K562 (cell line): ENCODE data around the gene MAML3. TPM values are rescaled to one million over a fixed set of nuclear protein-coding genes. Genes with fewer than 3 reads are reported as not detected.

Source experiments
- ATAC-seq: fragments of 200-7000 bp; cut with Tn5 transposase; 3 replicates; pipeline ENCODE4 v1.9.1; 2020; ENCODE audit warnings: moderate library complexity
- BruUV-seq: library from RNA; stranded (reverse); fragments of 400-500 nt; replicated peaks from 2 replicates; lab custom pipeline; 2021; lab: Mats Ljungman, UMichigan
- CTCF ChIA-PET: fragments of 300-600 bp; formaldehyde crosslinking; extraction: SDS; loops from one replicate; lab custom pipeline; 2021; ENCODE audit warnings: low intra/inter-chr PET ratio; lab: Yijun Ruan, JAX
- POLR2A ChIA-PET: fragments of 300-600, 350-650 bp; sonication (Branson Sonifier 250); formaldehyde crosslinking; extraction: SDS; loops from one replicate; lab custom pipeline; 2021; ENCODE audit warnings: antibody characterized with exemption, inconsistent platforms; lab: Yijun Ruan, JAX
- DNase-seq, 4 experiments: peaks; one replicate each; pipeline versions ENCODE4 v3.0.0 to v3.0.0-alpha.2; 2011 to 2018; ENCODE audit warnings: low spot score in 3 of 4, mixed read lengths in 3 of 4; ENCODE audit errors: extremely low read depth in 1 of 4
- FAIRE-seq: peaks from 2 replicates; lab custom pipeline; 2011; peaks lifted over from hg19 to GRCh38; lab: Jason Lieb, UNC
- H2AFZ ChIP-seq: 2 replicates; pipeline ENCODE4 v1.6.0; 2011; ENCODE audit warnings: low read depth, low read length, control low read depth, inconsistent platforms
- H3K27ac ChIP-seq: fragments of 200-600 bp; 3 replicates; pipeline ENCODE4 v1.8.0; 2011; ENCODE audit warnings: low read depth, mild to moderate bottlenecking, control low read depth, inconsistent platforms, low read length, moderate library complexity, mixed read lengths; ENCODE audit errors: extremely low read depth
- H3K27me3 ChIP-seq, 2 experiments: fragments of 300-600 bp in 1 of 2; 2 replicates in 1 of 2; 3 replicates in 1 of 2; pipeline versions ENCODE4 v1.6.0 to v1.8.0; 2011; ENCODE audit warnings: inconsistent platforms in 2 of 2, low read length in 2 of 2, mild to moderate bottlenecking in 1 of 2, mixed read lengths in 1 of 2, moderate library complexity in 1 of 2; ENCODE audit not compliant: control insufficient read depth in 2 of 2, insufficient read depth in 2 of 2
- H3K36me3 ChIP-seq: fragments of 300-600 bp; 3 replicates; pipeline ENCODE4 v1.8.0; 2011; ENCODE audit warnings: mild to moderate bottlenecking, low read length, inconsistent platforms; ENCODE audit not compliant: control insufficient read depth, insufficient read depth
- H3K4me1 ChIP-seq, 2 experiments: fragments of 200-600 bp in 1 of 2; replicated peaks in 1 of 2; 2 replicates in 1 of 2; 3 replicates in 1 of 2; pipeline versions ENCODE4 v1.5.1 to v1.8.0; 2011; ENCODE audit warnings: inconsistent platforms in 2 of 2, low read length in 2 of 2, mild to moderate bottlenecking in 1 of 2, mixed read lengths in 1 of 2, moderate library complexity in 1 of 2; ENCODE audit not compliant: control insufficient read depth in 2 of 2, insufficient read depth in 2 of 2
- H3K4me2 ChIP-seq: 2 replicates; pipeline ENCODE4 v1.6.1; 2011; ENCODE audit warnings: low read length, control low read depth, inconsistent platforms, mixed read lengths; ENCODE audit not compliant: insufficient read depth
- H3K4me3 ChIP-seq: fragments of 200-600 bp; sonication (generic), shearing (Covaris generic); 2 replicates; pipeline ENCODE4 v1.5.1; 2016; ENCODE audit warnings: control low read depth, inconsistent platforms
- H3K79me2 ChIP-seq: fragments of 200-600 bp; 3 replicates; pipeline ENCODE4 v1.8.0; 2011; ENCODE audit warnings: low read length, inconsistent platforms; ENCODE audit not compliant: control insufficient read depth, insufficient read depth
- H3K9ac ChIP-seq, 2 experiments: 2 replicates each; pipeline versions ENCODE4 v1.6.0 to v1.6.1; 2011; ENCODE audit warnings: low read depth in 2 of 2, low read length in 2 of 2, control low read depth in 1 of 2, inconsistent platforms in 1 of 2, mild to moderate bottlenecking in 1 of 2, mixed read lengths in 1 of 2; ENCODE audit not compliant: insufficient read depth in 1 of 2
- H3K9me1 ChIP-seq: one replicate; pipeline ENCODE4 v1.6.0; 2011; ENCODE audit warnings: inconsistent platforms, mild to moderate bottlenecking, low read length, moderate library complexity; ENCODE audit not compliant: control insufficient read depth, insufficient read depth
- H3K9me3 ChIP-seq: replicated peaks from 2 replicates; pipeline ENCODE4 v1.5.1; 2011; ENCODE audit warnings: low read depth, low read length, inconsistent platforms; ENCODE audit not compliant: control insufficient read depth, insufficient read depth
- H4K20me1 ChIP-seq: replicated peaks from 2 replicates; pipeline ENCODE4 v1.6.1; 2011; ENCODE audit warnings: low read length, inconsistent platforms, mixed read lengths; ENCODE audit not compliant: control insufficient read depth, insufficient read depth
- CTBP1 ChIP-seq: fragments of 450-650 bp; IDR thresholded peaks from 2 replicates; pipeline ENCODE4 v1.6.1; 2016; ENCODE audit warnings: borderline replicate concordance
- FOS ChIP-seq: IDR thresholded peaks from 3 replicates; pipeline ENCODE4 v1.6.1; 2011; ENCODE audit not compliant: insufficient read length; ENCODE audit errors: extremely low read depth
- LEF1 ChIP-seq: fragments of 450-650 bp; IDR thresholded peaks from 2 replicates; pipeline ENCODE4 v1.6.1; 2016; ENCODE audit warnings: mild to moderate bottlenecking
- MXI1 ChIP-seq: IDR thresholded peaks from 2 replicates; pipeline ENCODE4 v1.6.1; 2011; ENCODE audit warnings: low read depth, mild to moderate bottlenecking, improper control_type of control experiment, low read length
- NFE2 ChIP-seq: IDR thresholded peaks from 2 replicates; pipeline ENCODE4 v1.6.1; 2014; ENCODE audit warnings: antibody characterized with exemption, low read depth
- POLR2AphosphoS5 ChIP-seq: IDR thresholded peaks from 2 replicates; pipeline ENCODE4 v1.6.1; 2011; ENCODE audit warnings: mild to moderate bottlenecking, low read depth, low read length, moderate library complexity; ENCODE audit not compliant: control insufficient read depth, insufficient read depth
- PRMT5 ChIP-seq: sonication (generic); formaldehyde crosslinking; IDR thresholded peaks from 2 replicates; pipeline ENCODE4 v1.5.0; 2020; ENCODE audit warnings: missing genetic modification reagents
- RFX1 ChIP-seq: fragments of 450-650 bp; IDR thresholded peaks from 2 replicates; pipeline ENCODE4 v1.6.1; 2016; ENCODE audit warnings: mild to moderate bottlenecking, moderate library complexity
- SMARCA4 ChIP-seq: fragments of 450-650 bp; IDR thresholded peaks from 2 replicates; pipeline ENCODE4 v1.6.1; 2016
- SP2 ChIP-seq: IDR thresholded peaks from 2 replicates; pipeline ENCODE4 v1.6.1; 2011; ENCODE audit warnings: mild to moderate bottlenecking, low read depth, low read length, moderate library complexity; ENCODE audit not compliant: poor library complexity, severe bottlenecking; ENCODE audit errors: extremely low read depth
- TBL1XR1 ChIP-seq, 2 experiments: IDR thresholded peaks; 2 replicates each; pipeline ENCODE4 v1.6.1; 2012; ENCODE audit warnings: improper control_type of control experiment in 2 of 2, low read length in 2 of 2, mild to moderate bottlenecking in 1 of 2
- ZNF766 ChIP-seq: fragments of 200-800 bp; sonication (Bioruptor generic); conservative IDR thresholded peaks from 2 replicates; pipeline ENCODE4 v1.6.1; 2016; ENCODE audit warnings: missing genetic modification characterization, missing compliant biosample characterization
- in situ Hi-C: fragments of 300-500 bp; cut with MboI; formaldehyde crosslinking; loops from 4 replicates; pipeline ENCODE4 v1.15.0; 2018; ENCODE audit warnings: inconsistent platforms, mixed read lengths
- intact Hi-C: fragments of 100-400 bp; cut with micrococcal nuclease; formaldehyde crosslinking; loops from 2 replicates; pipeline ENCODE4 v1.14.2; 2022
- polyA plus RNA-seq, 8 experiments: library from polyadenylated mRNA; depleted of rRNA in 4 of 8; stranded (reverse) in 5 of 8; unstranded in 3 of 8; fragments of >200 nt; fragmentation: Nextera tagmentation in 2 of 8; fragmentation: Illumina TruSeq in 1 of 8; extraction: Ambion mirVana in 2 of 8; extraction: Trizol in 1 of 8; gene quantifications; 2 replicates each; pipeline versions ENCODE4 v1.2.1 to v1.2.3, GENCODE V29; 2011 to 2014; ENCODE audit warnings: inconsistent platforms in 1 of 8, missing spikeins in 1 of 8
- total RNA-seq, 7 experiments: library from RNA; depleted of rRNA in 6 of 7; stranded (reverse); fragments of >200 nt in 6 of 7; fragmentation: Illumina TruSeq in 2 of 7; extraction: Trizol in 2 of 7; gene quantifications; 2 replicates each; pipeline versions ENCODE4 v1.2.1 to v1.2.3, GENCODE V29; 2011 to 2021; ENCODE audit warnings: low replicate concordance in 1 of 7
- TF ChIP-seq, protein P1 (sequence below): sonication (generic); formaldehyde crosslinking; IDR thresholded peaks from 2 replicates; pipeline ENCODE4 v1.8.0; 2023; ENCODE audit warnings: mild to moderate bottlenecking, missing genetic modification reagents
- TF ChIP-seq, protein P2 (sequence below): sonication (generic); formaldehyde crosslinking; IDR thresholded peaks from 2 replicates; pipeline ENCODE4 v1.8.0; 2023; ENCODE audit warnings: missing genetic modification reagents, mild to moderate bottlenecking, borderline replicate concordance

MAML3 gene
- total and polyA plus RNA-seq, 9 of the 15 experiments (the other 6 are each of a cell fraction or from before 2014, with no cell fraction given): 0.01 to 0.55 (median 0.25) TPM

GRCh38 chr4:139907001-139907809, 246.8 kb downstream of the MAML3 start:
- H3K27me3 ChIP-seq: peaks cover under 1 to 6% of the 10 kb centered on the region in 2 experiments; a peak in 4 of 5 replicates
- FAIRE-seq: no peak
- DNase-seq: no peak
- ChIA-PET POLR2A (interaction anchor here (0.8 kb wide), 1 partner anchor 14 kb away, joined by 3 read pairs; no protein-coding TSS in a partner anchor), CTCF (no interaction called here)
- H3K9me3 ChIP-seq: 0 out of 2 replicates have a peak, but pooled peaks cover 1% of the 10 kb centered on the region
- no peak overlapping the region for H3K27ac ChIP-seq
- no peaks in the 10 kb centered on the region for H3K4me1 ChIP-seq
- no peak overlapping the region for H2AFZ ChIP-seq
- no peaks in the 10 kb centered on the region for H3K36me3 ChIP-seq
- H3K79me2 ChIP-seq: no peaks in the 10 kb centered on the region
- no TSS peak for BruUV-seq
- no peak overlapping the region for H3K9ac ChIP-seq
- H3K4me2 ChIP-seq: no peak overlapping the region
- no peak overlapping the region for H3K4me3 ChIP-seq
- intact Hi-C loops: no loop called here
- no peaks in the 10 kb centered on the region for H3K9me1 ChIP-seq
- in situ Hi-C loops: no loop called here
- no peaks in the 10 kb centered on the region for H4K20me1 ChIP-seq
- no peak for ATAC-seq
- TF ChIP-seq, protein P1, sequence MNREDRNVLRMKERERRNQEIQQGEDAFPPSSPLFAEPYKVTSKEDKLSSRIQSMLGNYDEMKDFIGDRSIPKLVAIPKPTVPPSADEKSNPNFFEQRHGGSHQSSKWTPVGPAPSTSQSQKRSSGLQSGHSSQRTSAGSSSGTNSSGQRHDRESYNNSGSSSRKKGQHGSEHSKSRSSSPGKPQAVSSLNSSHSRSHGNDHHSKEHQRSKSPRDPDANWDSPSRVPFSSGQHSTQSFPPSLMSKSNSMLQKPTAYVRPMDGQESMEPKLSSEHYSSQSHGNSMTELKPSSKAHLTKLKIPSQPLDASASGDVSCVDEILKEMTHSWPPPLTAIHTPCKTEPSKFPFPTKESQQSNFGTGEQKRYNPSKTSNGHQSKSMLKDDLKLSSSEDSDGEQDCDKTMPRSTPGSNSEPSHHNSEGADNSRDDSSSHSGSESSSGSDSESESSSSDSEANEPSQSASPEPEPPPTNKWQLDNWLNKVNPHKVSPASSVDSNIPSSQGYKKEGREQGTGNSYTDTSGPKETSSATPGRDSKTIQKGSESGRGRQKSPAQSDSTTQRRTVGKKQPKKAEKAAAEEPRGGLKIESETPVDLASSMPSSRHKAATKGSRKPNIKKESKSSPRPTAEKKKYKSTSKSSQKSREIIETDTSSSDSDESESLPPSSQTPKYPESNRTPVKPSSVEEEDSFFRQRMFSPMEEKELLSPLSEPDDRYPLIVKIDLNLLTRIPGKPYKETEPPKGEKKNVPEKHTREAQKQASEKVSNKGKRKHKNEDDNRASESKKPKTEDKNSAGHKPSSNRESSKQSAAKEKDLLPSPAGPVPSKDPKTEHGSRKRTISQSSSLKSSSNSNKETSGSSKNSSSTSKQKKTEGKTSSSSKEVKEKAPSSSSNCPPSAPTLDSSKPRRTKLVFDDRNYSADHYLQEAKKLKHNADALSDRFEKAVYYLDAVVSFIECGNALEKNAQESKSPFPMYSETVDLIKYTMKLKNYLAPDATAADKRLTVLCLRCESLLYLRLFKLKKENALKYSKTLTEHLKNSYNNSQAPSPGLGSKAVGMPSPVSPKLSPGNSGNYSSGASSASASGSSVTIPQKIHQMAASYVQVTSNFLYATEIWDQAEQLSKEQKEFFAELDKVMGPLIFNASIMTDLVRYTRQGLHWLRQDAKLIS (CRISPR knock-in tag): no peak
- TF ChIP-seq SP2 (no peak), PRMT5 (CRISPR knock-in tag) (no peak), LEF1 (no peak), POLR2AphosphoS5 (no peak), SMARCA4 (no peak), TBL1XR1 (IDR thresholded peaks at IDR 0.05; ENCODE audit: low read length in 2 of 2) (no peak), MXI1 (no peak), NFE2 (no peak), RFX1 (no peak), ZNF766 (no peak), FOS (no peak), CTBP1 (no peak)
- TF ChIP-seq, protein P2, sequence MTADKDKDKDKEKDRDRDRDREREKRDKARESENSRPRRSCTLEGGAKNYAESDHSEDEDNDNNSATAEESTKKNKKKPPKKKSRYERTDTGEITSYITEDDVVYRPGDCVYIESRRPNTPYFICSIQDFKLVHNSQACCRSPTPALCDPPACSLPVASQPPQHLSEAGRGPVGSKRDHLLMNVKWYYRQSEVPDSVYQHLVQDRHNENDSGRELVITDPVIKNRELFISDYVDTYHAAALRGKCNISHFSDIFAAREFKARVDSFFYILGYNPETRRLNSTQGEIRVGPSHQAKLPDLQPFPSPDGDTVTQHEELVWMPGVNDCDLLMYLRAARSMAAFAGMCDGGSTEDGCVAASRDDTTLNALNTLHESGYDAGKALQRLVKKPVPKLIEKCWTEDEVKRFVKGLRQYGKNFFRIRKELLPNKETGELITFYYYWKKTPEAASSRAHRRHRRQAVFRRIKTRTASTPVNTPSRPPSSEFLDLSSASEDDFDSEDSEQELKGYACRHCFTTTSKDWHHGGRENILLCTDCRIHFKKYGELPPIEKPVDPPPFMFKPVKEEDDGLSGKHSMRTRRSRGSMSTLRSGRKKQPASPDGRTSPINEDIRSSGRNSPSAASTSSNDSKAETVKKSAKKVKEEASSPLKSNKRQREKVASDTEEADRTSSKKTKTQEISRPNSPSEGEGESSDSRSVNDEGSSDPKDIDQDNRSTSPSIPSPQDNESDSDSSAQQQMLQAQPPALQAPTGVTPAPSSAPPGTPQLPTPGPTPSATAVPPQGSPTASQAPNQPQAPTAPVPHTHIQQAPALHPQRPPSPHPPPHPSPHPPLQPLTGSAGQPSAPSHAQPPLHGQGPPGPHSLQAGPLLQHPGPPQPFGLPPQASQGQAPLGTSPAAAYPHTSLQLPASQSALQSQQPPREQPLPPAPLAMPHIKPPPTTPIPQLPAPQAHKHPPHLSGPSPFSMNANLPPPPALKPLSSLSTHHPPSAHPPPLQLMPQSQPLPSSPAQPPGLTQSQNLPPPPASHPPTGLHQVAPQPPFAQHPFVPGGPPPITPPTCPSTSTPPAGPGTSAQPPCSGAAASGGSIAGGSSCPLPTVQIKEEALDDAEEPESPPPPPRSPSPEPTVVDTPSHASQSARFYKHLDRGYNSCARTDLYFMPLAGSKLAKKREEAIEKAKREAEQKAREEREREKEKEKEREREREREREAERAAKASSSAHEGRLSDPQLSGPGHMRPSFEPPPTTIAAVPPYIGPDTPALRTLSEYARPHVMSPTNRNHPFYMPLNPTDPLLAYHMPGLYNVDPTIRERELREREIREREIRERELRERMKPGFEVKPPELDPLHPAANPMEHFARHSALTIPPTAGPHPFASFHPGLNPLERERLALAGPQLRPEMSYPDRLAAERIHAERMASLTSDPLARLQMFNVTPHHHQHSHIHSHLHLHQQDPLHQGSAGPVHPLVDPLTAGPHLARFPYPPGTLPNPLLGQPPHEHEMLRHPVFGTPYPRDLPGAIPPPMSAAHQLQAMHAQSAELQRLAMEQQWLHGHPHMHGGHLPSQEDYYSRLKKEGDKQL (CRISPR knock-in tag): no peak
